ENCODE measurements around the gene CC2D1B.
"Not testable (repeated sequence)": the region's sequence is repeated elsewhere in the genome, so short reads cannot be mapped to it uniquely, and the experiment has no call there.

Gene CC2D1B, protein sequence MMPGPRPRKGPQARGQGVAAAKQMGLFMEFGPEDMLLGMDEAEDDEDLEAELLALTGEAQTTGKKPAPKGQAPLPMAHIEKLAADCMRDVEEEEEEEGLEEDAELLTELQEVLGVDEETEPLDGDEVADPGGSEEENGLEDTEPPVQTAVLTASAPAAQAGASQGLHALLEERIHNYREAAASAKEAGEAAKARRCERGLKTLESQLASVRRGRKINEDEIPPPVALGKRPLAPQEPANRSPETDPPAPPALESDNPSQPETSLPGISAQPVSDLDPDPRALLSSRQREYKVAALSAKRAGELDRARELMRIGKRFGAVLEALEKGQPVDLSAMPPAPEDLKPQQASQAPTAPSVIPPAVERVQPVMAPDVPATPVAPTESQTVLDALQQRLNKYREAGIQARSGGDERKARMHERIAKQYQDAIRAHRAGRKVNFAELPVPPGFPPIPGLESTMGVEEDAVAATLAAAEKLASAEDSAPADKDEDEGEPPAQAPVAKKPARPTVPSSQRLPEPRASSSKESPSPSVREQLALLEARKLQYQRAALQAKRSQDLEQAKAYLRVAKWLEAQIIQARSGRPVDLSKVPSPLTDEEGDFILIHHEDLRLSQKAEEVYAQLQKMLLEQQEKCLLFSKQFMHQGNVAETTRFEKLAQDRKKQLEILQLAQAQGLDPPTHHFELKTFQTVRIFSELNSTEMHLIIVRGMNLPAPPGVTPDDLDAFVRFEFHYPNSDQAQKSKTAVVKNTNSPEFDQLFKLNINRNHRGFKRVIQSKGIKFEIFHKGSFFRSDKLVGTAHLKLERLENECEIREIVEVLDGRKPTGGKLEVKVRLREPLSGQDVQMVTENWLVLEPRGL

DNA sequence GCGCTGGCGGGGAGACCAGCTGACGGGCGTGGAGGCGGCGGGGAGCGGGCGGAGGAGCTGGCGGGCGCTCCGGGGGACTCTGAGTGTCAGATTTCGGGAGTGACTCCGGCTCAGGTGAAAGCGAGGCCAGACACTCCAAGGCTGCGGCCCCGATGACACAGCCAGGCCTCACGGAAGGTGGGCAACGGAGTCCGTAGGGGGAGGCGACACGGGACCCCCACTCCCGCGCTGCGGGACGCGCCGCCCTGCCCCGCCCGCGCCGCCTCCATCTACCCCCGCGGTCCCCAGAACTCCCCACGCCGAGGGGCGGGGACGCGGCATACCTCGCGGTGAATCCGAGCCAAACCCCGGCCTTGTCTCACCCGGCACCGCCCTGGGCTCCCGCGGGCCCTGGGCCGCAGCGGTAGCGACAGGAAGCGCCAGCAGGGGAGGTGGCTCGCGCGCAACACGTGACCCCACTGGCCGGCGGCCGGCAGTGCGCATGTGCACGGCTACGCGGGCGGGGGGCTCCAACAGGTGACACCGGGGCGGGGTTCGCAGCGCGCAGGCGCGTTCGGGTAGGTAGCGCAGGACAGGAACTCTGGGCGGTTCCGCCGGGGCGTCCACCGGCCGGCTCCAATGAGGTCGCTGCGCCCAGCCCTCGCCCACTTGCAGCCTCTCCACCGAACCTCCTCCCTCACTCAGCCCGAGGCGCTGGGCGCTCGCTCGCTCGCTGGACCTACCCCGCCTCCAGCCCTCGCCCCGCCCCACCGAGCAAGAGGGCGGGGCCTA is at the start of gene CC2D1B:
TSS of gene CC2D1B (minus strand) at position 460 of the 771 bp plus-strand sequence. CDS start 1,585 bp downstream, outside the sequence.
- peak; percentile 95 for DNase-seq

GRCh38 chr1:52414942-52415341 is 48.9 kb upstream of the CC2D1B start:
- DNase-seq = no peak

GRCh38 chr1:52413410-52413989 is 47.5 kb upstream of the CC2D1B start:
- DNase-seq = no peak

- no peak for DNase-seq
Measured at GRCh38 chr1:52404975-52405338, 39.0 kb upstream of the CC2D1B start.

DNA sequence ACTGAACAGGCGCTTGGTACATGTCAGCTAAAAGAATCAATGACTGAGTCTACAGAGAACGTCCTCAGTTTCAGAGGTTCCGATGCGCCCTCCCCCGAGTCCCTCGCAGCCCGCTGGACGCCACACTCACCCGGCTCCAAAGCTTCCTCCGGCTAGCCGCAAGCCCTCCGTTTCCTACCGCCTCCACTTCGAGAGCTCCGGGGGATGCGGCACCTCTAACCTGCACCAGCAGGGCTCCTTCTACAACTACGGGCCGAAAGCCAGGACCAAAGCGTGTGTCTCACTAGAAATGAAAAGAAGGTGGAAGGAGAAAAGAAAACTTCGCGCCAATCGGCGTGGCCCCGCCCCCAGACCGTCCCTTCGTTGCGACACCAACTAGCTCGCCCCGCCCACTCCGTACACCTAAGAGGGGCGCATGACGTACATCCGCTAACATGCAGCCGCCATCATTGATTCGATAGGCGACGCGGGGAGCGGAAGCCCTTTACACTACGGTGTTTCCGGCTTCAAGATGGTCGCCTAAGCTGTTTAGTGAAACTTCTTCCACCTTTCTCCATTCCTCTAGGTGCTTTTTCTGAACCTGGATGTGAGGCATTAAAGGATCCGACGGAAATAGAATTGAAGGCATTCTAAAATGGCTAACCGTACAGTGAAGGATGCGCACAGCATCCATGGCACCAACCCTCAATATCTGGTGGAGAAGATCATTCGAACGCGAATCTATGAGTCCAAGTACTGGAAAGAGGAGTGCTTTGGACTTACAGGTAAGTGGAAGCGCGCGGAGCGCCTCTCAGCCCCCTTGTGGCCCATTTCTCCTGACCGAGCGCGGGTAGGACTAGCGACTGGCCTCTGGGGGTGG is 38.3 kb upstream of the CC2D1B start, which contains the start of the genes ORC1 and PRPF38A:
TSS of gene ORC1 (minus strand) at position 308 of the 859 bp plus-strand sequence. CDS start 2,200 bp downstream, outside the sequence.
TSS of gene PRPF38A (plus strand) at position 487 of the 859 bp plus-strand sequence. CDS start at position 635, 148 bp downstream.
- peak; percentile 98 for DNase-seq

DNA sequence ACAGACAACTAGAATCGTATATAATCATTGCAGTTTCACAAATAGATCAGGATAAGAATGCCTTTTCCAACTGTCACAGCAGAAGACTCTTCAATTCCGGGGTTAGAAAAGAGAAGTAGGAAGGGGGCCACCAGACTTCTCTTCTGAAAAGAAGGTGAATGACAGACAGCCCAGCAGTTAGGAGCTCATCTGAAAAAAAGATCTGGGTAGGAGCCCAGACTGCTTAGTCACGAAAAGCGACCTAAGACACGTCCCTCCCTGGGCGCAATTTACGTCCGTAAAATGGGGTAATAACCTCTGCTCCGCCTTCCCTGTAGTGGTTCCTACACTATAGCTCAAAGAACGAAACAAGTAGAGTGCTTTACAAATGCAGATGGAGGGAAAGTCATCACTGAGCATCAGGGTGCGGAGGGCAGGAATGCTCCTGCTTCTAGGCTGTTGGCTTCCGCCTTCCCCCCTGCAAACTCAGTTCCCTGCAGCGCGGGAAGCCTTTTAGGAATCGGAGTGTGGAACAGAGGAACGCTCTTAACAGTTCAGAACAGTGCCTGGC is 37.6 kb upstream of the CC2D1B start:
- DNase-seq = peak; percentile 31

DNA sequence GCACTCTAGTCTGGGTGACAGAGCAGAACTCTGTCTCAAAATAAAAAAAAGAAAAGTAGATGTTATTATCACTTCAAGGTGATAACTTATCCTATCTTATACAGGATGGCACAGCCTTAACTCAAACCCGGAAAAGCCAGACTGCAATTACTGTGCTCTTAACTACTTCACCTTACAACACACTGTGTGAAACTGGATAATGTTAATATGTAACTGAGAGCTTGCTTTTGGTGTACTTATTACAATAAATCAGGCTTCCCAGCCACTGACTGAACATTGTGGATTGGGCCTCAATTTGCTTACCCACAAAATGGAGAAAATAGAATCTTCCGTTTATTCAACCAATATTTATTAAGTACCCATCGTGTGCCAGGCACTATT is 36.8 kb upstream of the CC2D1B start:
- no peak for DNase-seq

GRCh38 chr1:52400131-52400530 is 34.1 kb upstream of the CC2D1B start:
- no peak for DNase-seq

DNA sequence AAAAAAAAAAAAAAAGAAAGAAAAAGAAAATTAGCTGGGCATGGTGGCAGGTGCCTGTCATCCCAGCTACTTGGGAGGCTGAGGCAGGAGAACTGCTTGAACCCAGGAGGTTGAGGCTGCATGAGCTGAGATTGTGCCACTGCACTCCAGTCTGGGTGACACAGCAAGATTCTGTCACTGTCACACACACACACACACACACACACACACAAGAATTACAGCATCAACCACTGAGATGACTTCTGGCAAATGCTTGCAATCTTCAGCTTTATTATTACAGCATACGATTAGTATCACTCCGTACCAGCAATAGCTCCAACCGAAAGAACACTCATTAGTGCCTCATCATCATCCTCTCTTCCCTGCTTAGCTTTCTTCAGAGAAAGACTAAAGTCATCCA is 33.6 kb upstream of the CC2D1B start:
- DNase-seq = no peak

- DNase-seq = no peak
Measured at GRCh38 chr1:52393174-52393573, 27.2 kb upstream of the CC2D1B start.

- no peak for DNase-seq
Measured at GRCh38 chr1:52386458-52386857, 20.5 kb upstream of the CC2D1B start.

DNA sequence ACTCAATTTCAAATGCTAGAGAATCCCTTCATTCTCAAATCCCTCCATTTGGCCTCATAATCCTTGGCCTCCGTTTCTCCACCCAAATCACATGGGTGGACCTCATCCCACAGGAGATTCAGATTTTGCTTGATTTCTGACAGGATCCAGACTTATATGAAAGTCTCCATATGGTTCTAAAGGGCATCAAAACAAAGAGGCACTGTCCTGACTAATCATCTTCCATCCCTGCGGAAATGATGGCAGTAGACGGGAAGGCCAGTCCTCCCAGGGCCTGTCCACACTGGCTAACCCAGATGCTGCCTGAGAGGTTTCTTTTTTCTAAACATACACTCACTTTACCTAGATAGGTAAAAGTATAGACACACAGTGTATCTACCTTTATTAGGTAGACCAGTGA is 19.4 kb upstream of the CC2D1B start:
- DNase-seq = no peak

DNA sequence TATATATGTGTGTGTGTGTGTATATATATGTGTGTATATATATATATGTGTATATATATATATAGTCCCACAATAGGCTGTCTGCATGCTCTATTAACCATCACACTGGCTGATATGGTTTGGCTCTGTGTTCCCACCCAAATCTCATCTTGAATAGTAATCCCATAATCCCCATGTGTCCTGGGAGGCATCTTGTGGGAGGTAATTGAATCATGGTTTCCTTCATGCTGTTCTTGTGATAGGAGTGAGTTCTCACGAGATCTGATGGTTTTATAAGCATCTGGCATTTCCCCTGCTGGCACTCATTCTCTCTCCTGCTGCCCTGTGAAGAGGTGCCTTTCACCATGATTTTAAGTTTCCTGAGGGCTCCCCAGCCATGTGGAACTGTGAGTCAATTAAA is 3.8 kb upstream of the CC2D1B start:
- not testable (repeated sequence) for DNase-seq

- peak; percentile 69 for DNase-seq
Measured at GRCh38 chr1:52368383-52369172, 2.6 kb upstream of the CC2D1B start.

DNA sequence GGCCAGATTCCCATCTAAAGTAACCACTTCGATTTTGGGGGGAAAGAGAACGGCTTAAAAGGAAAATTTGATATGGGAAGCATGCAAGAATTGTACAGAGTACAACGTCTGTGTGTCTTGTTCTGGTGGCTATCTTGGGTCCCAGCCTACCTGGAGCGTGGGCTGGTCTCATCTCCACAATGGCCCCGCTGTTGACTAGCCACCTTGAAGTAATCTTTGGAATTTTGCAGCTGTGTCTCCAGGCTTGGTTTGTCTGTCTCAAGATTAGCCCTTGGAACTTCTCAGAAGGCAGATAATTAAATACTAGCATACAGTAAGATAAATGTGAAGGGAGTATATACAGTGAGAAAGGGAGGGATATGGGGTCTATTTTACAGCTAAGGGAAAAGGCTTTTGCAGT is 1.3 kb upstream of the CC2D1B start:
- no peak for DNase-seq

DNA sequence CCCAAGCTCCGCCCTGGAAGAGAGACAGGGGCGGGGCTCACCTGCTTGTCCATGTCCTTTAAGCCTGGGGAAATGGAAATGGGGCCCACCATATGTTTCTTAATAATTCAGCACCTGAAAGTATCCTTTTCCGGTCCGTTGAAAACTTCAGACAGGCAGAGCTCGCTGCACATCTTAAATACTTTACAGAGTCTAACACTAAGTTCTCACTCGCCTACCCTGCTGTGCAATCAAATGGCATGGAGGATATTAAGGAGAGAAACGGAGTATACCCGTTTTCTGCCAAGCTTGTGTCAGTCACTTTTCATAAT is 467 bp upstream of the CC2D1B start:
- DNase-seq = no peak

- DNase-seq = no peak
Measured at GRCh38 chr1:52365071-52365745, 797 bp downstream of the CC2D1B start.

DNA sequence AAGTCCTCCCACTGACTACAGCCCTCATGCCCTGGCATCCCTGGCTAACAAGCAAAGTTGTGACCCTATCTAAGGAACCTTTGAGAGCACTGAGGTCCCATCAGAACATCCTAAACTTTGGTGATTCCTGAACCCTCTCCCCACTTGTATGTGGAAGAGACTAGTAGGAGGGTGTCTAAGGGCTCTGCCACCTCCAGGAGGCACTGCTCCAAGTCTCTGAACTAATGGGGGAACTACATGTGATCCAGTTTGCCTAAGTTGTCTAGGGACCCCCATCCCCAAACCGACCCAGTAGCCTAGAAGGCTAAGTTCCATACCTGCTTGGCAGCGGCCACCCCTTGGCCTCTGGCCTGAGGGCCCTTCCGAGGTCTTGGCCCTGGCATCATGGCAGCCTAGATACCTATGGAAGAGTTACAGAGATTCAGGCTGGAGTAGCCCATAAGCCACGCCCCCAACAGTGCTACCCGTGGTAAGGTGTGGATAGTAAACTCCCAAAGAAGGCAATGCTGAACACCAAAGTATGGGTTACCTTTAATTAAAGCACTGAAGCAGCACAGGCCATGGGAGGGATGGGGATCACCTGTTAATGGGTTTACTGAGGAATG is 1.7 kb downstream of the CC2D1B start:
- DNase-seq = no peak

- DNase-seq = no peak
Measured at GRCh38 chr1:52360595-52360968, 5.4 kb downstream of the CC2D1B start.

Data from NCI-H510A (cell line).